ENCODE results near the gene ETS1.
"Not testable (repeated sequence)": the region's sequence is repeated elsewhere in the genome, so short reads cannot be mapped to it uniquely, and the experiment has no call there.

Gene ETS1

DNA sequence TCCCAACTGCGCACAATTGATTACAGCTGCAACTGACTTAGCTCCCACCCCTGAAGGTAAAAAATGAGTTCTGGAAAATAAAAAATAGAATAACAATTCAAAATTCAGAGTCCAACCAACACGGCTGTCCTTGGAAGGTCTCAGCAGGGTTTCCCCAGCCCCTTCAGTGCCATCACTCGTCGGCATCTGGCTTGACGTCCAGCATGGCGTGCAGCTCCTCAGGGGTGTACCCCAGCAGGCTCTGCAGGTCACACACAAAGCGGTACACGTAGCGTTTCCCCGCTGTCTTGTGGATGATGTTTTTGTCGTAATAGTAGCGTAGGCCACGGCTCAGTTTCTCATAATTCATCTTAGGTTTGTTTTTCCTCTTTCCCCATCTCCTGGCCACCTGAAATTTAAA lies 125.2 kb downstream of the ETS1 start:
- no peak for DNase-seq (ENCODE audit: low read depth)

DNA sequence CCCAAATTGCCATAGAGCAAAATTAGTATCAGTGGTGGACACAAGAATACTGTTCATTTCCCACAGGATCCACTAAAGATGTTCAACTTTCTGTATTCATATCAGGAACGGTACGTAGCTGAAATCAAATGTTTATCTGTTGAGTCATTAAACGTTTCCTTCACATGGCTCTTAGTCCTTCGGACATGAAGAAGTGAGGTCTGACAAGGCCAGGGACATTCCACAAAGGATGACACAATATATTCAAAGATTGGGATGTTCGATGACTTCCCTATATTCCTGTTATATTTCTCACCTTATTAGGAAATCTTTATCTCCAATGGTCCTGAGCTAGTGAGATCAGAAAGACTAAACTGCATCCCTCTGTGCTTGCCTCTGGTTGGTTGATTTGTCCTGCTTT lies 129.0 kb downstream of the ETS1 start:
- no peak for DNase-seq (ENCODE audit: low read depth)

DNA sequence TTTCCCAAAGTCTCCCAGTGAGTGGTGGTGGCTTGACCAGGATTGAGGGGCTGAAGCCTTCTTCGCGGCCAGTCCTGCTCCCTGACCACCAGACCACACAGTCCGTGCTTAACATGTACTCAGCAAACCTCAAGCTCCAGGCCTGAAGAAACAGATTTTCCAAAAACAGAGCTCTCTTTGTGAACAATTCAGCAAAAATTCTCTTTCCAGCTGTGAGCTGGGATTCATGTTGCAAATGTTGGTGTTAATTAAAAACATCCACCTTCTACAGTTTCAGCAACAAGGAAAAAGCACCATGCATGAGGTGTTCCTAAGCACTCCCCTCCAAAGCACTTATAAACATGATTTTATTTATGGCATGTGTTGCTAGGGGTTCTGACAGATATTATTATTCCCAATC lies 129.5 kb downstream of the ETS1 start:
- no peak for DNase-seq (ENCODE audit: low read depth)

DNA sequence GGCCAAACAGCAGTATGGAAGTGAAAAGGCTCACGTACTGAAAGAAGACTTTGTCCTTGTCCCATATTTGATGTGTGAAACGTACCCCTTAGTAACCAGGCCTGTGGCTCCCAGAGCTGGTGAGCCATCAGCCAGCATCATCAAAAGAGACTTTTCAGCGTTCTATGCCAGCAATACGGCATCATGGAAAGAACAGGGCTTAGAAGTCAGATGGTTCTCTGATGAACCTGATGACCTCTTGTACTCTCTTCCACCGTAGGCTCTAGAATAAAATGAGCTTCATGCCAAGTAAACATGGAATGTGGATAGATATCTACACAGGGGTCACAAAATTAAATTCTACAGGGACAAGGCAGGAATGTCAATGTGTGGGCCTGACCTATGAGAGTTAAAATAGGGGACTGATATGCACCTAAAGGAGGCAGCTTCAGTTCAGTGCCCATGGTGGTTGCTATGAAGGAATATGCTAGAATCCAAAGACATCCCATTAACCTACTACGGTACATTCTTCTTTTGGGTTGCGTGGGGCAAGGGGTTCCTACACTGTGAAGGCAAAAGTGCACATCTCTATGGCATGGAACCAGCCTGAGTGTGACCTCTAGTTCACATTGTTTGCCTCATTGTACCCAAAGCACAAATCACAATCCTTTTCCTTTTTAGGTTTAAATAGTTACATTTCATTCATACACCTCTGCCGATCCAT lies 130.6 kb downstream of the ETS1 start:
- no peak for DNase-seq (ENCODE audit: low read depth)

DNA sequence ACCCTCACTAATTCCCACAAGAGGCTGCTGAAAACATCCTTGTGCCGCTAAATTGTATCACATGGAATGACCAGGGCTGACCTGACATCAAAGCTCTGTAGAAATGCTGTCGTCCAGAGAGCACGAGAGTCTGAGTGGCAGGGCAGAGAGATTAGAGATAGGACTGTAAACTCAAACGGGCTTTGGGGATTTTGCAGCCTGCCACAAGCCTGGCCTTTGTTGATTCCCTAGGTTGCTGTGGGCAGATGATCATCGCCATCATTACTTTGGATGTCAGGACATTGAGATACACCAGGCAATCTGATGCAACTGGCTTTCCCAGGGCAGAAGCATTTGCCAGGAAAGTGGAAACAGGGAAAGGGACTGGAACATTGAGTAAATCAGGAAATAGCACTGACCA lies 131.6 kb downstream of the ETS1 start:
- no peak for DNase-seq (ENCODE audit: low read depth)

DNA sequence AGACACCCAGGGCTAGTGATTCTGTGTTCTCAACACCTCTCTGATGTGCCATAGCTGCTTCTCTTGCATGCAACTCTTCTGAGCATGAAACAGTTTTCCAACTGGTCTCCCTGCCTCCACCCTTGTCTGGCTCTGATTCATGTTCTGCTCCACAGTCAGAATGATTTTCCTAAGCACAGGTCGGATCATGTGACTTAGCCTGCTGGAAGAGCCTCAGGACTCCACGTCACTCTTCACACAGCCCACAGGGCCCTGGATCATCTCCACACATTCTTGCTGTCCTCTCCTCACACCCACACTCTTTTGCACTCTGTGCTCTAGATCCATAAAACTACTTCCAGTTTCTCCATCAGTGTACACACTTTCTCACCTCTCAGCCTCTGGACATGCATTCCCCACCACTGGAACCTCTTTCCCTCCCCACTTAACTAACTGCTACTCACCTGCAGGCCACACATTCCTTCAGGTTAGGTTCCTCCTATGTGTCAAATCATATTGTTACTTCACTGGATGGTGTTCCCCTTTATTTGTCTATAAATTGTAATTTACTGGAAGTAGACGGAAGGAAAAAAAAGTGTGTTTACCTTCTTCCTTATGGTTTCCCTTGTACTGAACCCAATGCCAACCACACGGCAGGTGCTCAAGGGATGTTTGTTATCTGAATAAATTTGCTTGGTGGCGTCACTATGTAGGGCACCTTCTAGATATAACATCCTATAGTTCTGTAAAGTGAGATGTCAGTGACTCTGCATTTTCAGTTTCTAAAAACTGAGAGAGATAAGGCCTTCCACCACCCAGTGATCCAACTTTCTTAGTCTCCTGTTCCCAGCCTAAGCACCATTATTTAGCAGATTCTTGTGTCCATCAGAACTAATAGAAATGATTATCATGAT lies 133.7 kb downstream of the ETS1 start:
- DNase-seq (ENCODE audit: low read depth): no peak

DNA sequence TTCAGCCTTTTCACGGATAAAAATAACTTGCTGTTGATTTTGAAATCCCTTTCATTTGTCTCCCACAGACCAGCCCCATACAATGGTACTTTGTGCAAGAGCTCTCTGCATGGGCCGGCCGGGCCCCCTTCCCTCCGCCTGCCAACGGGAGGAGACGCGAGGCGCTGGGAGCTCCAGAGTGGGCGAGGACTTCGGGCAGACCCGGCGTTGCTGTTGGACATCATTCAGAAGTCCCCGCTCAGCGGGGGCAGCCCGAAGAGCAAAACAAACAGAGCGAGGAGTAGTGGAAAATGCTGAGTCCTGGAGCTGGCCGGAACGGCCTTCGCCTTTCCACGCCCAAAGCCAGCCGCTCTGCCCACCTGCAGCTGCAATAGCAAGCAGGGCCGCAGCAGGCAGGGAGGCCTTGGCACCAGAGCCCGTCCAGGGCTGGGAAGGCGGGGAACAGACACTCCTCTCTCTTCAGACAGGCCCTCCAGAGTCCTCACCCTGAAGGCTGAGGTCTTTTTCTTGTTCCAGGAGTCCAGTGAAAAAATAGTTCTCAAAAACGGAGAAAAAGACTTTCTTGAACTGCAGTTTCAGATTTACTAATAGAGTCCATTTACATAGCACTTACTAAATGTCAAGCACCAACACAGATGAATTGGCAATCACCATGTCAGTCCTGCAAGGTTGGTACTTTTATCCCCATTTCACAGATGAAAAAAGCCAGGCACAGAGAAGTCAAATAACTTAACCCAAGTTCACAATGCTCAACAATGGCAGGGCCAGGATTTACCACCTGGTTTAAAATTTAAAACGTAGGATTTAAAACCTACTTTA lies 135.5 kb downstream of the ETS1 start:
- no peak for DNase-seq (ENCODE audit: low read depth)

DNA sequence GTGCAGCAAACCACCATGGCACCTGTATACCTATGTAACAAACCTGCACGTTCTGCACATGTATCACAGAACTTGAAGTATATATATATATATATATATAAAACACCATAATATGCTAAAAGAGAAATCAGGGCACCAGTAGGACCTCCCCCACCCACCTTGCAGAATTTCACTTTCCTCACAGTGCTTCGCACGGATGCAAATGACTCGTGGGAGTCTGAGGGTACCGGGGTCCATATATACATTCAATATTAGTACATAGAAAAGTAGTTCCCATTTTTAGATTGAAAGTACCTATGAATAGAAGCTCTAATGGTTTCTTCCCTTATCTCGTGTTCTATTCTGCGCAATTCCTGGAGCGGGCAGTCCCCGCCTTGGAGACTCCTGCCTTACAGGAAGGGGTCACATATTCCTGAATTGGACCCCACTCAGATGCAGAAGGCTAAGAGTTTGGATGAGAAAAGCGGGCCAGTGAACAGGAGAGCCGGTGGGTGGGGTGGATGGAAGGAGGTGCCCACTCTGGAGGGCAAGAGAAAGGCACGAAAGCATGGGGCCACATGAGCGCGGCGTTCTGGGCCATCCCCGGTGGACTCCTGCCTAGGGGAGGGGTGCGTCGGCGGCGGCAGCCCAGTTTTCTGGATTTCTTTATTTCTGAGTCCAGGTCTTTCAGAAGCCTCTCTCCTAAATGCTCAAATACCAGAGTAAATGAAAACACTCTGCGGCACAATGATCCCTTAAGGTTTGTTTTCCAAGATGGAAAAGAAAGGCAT lies 136.3 kb downstream of the ETS1 start:
- DNase-seq (ENCODE audit: low read depth): no peak

DNA sequence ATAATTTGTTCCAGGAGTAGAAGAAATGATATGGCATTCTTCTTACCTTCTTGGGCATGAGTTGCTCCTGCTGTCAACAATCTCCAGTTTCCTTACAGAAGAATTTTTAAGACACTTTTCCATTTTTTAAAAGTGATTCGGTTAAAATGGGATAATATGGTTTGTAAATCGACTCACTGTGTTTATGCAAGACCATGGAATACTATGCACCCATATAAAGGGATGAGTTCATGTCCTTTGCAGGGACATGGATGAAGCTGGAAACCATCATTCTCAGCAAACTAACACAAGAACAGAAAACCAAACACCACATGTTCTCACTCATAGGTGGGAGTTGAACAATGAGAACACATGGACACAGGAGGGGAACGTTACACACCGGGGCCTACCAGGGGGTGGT lies 136.9 kb downstream of the ETS1 start:
- DNase-seq (ENCODE audit: low read depth): not testable (repeated sequence)

DNA sequence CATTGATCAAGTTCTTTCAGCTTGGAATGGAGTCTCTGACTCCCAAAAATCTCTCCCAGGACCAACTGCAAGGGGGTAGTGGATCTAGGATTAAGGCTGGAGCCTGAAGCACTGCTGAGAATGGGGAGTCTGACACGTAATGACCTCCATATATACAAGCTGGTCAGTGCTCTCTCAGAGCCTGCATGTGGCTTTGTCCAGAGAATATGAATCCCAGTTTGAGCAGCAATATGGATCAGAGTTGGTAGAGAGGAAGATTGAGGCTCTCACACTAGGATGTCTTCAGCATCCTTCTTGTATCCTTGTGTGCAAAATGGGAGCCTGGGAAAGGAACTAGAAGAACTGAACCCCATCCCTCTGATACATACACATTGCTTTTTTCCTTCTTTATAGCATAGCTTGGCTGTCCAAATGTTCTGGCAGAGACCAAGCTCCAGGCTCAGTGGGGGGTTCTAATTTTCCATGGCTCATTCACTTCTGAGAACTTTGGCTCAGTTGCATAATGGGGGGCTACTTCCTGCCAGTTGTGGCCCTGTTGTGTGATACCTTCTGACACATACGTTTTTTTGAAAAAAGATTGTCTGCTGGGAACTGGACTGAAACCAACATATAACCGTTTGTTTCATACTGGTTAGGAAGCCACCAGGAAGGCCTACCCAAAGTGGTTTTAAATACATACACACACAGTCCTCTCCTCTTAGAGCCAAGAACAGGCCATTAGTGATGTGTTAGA lies 138.2 kb downstream of the ETS1 start:
- DNase-seq (ENCODE audit: low read depth): no peak

DNA sequence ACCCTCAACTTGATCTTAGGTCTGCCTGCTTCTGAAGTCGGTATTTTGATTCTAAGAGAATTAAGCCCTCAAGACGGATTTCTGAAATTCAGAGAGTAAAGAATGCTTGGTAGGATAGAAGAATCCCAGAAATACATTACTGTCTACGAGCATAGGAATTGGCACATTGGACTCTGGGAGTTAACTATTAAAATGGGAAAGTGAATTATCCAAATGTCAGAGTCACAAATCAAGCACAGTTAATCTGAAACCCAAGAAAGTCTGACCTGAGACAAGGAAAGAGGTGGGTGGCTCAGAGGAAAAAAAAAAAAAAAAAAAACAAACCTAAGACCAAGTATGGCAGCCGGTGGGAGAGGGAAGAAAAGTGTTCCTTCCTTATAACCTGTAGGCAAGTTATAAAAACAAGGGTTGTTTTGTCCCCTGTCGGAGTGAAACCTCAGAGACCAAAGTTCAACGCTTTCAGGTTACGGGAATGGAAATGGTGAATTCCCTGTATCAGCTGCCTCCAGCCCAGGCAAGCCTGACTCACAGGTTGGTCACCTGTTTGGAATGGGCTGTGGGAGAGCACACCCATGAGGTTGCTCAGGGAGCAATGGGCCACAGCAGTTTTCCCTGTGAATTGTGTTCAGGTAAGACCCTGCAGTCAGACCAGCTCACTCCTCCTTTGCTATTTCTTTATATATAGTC lies 139.0 kb downstream of the ETS1 start:
- DNase-seq (ENCODE audit: low read depth): no peak

DNA sequence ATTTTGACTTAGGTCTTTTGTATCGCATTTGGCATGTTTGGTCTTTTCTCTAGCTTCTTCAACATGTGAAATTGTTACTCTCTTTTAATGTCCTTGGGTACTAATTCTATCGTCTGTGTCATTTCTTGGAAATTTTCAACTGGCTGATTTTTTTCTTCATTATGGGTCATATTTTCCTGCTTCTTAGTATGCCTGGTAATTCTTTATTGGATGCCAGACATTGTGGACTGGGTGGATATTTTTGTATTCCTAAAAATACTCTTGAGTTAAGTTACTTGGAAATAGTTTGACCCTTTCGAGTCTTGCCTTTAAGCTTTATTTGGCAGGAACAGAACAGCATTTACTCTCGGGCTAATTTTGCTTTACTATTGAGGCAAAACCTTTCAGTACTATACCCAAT lies 140.1 kb downstream of the ETS1 start:
- DNase-seq (ENCODE audit: low read depth): no peak

DNA sequence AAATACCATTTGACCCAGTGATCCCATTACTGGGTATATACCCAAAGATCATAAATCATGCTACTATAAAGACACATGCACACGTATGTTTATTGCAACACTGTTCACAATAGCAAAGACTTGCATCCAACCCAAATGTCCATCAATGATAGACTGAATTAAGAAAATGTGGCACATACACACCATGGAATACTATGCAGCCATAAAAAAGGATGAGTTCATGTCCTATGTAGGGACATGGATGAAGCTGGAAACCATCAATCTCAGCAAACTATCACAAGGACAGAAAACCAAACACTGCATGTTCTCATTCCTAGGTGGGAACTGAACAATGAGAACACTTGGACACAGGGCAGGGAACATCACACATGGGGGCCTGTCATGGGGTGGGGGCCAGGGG lies 141.4 kb downstream of the ETS1 start:
- not testable (repeated sequence) for DNase-seq (ENCODE audit: low read depth)

DNA sequence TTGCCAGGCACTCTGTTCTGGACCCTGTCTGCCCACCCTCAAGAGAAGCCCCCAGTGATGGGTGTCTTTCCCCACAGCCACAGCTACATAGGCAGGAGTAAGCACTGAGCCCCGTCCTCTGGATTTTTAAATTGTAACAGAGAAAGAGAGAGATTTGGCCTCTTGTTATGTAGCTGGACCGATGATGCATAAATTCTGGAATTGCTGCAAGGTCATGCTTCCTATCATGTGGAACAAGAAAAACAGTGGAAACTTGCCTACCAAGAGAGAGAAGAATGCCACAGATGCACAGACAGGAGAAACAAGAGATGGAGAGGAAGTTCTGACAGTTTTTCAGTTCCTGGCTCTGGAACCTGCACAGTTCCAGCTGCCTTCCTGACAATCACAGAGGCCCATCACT lies 150.2 kb downstream of the ETS1 start:
- no peak for DNase-seq (ENCODE audit: low read depth)

DNA sequence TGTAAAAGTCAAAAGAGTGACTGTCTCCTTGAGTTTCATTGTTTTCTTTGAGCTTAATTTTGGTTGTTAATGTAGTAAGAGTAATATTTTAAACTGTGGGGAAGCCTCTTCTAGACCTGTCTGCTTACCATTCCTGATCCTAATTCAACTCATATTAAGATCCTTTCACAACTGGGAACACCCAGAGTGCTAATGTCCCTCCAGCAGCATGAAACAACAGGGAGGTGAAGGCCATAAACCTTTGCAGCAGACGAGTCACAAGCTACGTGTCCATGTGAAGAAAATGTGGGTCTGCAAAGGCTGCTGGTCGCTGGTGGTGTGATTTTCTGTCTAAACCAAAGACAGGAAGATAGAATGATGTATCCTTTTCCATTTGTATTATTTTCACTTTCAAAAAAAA lies 152.5 kb downstream of the ETS1 start:
- no peak for DNase-seq (ENCODE audit: low read depth)

DNA sequence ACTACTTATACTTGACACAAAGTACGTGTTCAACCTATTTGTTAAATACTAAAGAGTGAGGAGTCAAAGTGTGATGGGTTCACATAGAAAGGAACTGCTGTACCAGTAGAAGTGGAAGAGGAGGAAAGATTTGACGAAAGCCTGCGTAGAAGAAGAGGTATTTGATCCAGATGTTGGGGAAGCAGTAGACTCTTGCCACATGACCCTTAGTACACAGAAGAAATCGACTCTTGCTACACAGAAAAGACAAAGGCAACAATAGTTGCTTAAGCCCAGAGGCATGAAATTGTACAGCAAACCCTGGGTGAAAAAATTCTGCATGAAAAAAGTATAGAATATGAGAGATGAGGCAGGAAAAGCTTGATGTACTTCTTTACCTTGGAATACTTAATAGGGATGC lies 152.9 kb downstream of the ETS1 start:
- no peak for DNase-seq (ENCODE audit: low read depth)

DNA sequence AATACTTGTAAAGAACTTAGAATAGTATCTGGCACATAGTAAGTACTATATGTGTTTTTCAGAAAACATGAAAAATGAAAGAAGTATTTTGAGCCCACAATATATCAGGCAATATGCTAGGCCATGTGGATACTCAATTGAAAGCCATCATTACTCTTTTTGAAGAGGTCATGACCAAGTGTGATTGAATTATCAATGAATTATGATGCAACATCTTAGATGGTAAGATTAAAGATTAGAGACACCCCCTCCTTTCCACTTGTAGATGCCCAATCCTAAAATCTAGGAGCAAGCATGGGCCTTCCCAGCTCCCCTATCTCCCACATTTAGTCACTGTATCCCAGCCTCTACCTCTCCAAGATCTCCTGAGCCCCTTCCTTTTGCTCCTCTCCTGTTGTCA lies 154.4 kb downstream of the ETS1 start:
- DNase-seq (ENCODE audit: low read depth): no peak

DNA sequence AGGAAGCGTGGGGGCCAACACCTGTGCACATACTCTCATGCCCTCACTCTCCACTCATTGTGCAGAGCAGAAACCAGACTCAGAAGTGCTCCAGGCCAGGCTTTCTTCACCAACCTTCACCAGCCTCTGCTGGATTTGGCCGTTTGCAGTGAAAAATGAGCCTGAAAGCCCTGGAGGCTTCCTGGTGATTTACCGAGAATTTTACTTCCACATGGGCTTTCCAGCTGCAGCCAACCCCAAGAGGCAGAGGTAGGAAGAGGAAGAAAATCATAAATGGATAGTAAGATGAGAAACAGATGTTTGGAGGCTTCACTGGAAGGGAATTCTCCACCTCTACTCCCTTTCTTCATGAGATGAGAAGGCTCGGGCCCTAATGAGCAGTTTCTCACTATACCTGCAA lies 155.4 kb downstream of the ETS1 start:
- no peak for DNase-seq (ENCODE audit: low read depth)

DNA sequence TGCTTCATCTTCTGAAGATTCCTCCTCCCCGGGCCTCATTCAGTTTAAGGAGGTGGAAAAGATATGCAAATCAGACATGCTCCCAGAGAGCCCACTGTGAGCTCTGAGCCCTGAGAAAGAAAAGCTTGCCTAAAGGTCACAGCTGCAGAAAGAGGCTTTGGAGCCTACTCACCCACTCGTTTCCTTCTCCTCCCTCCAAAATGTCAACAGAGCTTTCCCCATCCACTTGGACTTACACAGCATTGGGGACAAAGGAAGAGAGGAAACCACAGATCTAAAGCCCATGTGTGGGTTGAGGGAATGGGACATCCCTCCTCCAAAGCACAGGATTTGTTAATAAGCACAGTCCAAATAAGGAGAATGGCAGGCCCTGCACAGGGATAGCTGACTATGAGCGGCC lies 158.4 kb downstream of the ETS1 start:
- no peak for DNase-seq (ENCODE audit: low read depth)

DNA sequence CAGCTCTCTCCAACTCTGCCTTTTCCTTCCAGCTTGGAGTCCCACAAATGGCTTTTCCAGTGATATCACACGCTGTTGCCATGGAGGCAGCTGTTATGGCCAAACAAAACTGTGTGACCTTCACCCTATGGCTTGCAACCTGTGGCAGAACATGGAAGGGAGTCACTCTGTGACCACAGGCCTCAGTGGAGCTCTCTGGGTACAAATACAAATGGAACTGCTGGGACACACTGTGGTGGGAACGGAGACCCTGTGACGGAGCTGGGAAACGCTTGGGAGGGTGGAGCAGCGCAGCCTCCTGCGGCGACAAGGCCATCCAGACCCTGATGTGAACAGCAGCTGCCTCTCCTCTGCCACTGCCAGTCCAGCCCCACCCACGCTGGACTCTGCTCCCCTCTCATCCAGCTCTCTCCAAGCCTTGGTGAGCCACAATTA lies 162.5 kb downstream of the ETS1 start:
- no peak for DNase-seq (ENCODE audit: low read depth)
